Inferior parietal cortex (tissue), 1 donor: ENCODE measurements around the gene DCLRE1C.
"Not testable (repeated sequence)": the region's sequence is repeated elsewhere in the genome, so short reads cannot be mapped to it uniquely, and the experiment has no call there.

Experiments used
- DNase-seq: peaks from one replicate; pipeline ENCODE4 v3.0.0-alpha.2; 2016; ENCODE audit errors: extremely low spot score

DCLRE1C gene

DNA sequence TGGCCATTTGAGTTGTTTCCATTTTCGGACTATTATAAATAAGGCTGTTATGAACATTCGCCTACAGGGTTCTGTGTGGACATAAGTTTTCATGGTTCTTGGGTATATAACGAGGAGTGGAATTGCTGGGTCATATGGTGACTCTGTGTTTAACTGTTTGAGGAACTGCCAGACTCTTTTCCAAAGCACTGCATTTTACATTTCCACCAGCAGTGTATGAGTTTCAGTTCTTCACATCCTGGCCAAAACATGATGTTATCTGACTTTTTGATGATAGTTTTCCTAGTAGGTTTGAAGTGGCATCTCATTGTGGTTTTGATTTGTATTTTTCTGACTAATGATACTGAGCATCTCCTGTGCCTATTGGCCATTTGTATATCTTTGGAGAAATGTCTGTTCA is 69.8 kb downstream of the DCLRE1C start:
- DNase-seq, result no peak

DNA sequence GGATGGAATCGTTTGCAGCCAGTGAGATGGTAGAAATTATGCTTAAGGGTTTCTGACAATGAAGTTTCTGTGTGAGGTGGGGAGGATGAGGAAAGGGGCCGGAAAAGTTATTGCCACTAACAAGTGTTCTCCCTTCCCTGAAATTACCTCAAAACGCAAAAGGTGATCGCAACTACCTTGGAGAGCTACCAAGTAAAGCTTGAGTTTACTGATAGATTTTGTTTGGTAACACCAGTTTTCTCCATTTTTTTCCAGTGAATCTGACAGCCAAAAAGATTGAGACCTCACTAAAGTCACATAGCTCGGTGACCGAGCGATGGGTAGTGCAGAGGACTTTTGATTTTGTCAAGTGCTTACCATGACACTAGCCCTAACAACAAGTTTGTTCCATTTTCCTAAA is 73.7 kb downstream of the DCLRE1C start:
- no peak for DNase-seq

DNA sequence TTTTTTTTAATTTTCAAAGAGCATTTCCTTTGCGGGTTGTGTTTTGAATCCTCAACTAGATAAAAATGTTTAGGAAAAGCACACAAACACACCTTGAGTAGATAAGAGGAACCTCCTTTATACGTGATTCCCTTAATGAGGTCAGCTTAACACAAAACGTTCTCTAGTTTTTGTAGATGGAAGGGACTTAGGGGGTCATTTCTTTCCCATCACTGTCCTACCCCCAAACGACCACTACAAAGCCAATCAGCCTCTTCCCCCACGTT is 74.0 kb downstream of the DCLRE1C start:
- no peak for DNase-seq

DNA sequence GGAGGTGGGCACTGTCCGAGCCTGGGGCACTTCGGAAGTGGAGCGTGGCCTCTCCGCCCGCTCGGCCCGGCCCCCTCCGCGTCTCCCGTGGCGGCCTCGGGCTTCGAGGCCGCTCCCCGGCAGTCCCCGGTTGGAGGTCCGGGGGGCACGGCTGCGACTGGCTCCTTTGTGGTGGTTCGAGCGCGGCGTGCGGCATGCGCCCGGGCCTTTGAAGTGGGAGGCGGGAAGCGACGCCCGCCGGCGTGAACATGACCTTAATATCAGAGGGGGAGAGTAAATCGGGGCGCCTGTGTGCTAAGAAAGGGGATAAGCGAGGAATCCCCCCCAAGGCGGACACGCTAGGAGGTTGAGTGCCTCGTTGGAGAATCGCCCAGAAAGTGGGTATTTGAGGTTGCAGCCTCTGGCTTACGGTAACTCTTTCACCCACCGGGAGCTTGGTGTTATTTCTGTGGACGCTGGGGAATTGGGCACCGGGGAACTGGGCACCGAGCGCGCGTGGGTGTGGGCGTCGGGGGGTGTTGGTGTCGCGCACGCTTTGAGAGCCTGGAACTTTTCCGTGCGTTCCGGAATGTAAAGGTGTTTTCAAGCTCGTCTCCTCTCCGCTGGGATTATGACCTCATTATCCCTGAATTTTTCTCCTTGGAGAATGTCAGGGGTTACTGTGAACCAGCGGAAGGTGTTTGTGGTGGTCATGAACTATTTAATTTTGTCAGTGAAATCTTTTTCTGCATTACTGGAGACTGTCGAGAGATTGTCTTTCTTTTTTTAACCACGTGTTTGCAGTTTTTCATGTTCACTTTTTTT is 74.6 kb downstream of the DCLRE1C start:
- no peak for DNase-seq

DNA sequence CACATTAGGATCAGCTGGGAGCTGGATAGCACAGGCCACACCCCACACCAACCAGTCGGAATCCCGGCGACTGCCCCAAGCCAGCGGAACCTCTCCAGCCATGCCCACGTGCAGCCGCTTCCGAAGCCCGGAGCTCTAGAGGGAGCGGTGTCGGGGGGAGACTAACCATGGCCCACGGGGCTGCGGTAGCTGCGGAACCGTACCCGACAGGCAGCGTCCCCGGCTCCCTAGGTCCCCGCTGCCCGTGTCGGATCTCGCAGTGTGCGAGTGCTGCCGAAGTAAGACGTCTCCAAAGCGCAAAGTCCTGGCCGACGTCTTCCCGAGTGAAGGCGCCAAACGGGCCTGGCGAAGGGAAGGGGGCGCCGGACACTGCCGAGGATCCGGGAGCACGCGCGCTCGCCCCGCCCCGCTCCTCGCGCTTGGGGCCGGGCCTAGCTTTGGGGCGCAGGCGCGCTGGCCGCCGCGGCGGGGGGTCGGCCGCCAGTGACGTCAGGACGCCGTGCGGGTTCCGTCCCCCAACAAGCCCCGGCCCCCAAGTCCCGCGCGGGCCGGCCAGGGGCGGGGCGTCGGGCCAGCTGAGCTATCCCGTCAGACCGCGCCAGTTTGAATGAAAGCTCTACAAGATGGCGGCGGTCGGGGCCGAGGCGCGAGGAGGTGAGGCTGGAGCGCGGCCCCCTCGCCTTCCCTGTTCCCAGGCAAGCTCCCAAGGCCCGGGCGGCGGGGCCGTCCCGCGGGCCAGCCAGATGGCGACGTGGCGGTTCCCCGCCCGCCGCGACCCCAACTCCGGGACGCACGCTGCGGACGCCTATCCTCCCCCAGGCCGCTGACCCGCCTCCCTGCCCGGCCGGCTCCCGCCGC is 75.4 kb downstream of the DCLRE1C start, which contains the start of gene SUV39H2:
Gene SUV39H2 (plus strand): TSS at position 601 of the 858 bp plus-strand sequence. CDS start 23 bp downstream, at position 624.
- peak; percentile 91 for DNase-seq

GRCh38 chr10:14876764-14877163 is 77.1 kb downstream of the DCLRE1C start:
- DNase-seq, result no peak

GRCh38 chr10:14875941-14876340 is 78.0 kb downstream of the DCLRE1C start:
- no peak for DNase-seq

GRCh38 chr10:14873090-14873760 is 80.7 kb downstream of the DCLRE1C start:
- no peak for DNase-seq

DNA sequence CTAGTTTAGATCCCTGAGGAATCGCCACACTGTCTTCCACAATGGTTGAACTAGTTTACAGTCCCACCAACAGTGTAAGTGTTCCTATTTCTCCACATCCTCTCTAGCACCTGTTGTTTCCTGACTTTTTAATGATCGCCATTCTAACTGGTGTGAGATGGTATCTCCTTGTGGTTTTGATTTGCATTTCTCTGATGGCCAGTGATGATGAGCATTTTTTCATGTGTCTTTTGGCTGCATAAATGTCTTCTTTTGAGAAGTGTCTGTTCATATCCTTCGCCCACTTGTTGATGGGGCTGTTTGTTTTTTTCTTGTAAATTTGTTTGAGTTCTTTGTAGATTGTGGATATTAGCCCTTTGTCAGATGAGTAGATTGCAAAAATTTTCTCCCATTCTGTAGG is 89.0 kb downstream of the DCLRE1C start:
- DNase-seq, result not testable (repeated sequence)

DNA sequence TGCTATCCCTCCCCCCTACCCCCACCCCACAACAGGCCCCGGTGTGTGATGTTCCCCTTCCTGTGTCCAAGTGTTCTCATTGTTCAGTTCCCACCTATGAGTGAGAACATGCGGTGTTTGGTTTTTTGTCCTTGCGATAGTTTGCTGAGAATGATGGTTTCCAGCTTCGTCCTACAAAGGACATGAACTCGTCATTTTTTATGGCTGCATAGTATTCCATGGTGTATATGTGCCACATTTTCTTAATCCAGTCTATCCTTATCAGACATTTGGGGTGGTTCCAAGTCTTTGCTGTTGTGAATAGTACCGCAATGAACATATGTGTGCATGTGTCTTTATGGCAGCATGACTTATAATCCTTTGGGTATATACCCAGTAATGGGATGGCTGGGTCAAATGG is 89.4 kb downstream of the DCLRE1C start:
- not testable (repeated sequence) for DNase-seq

DNA sequence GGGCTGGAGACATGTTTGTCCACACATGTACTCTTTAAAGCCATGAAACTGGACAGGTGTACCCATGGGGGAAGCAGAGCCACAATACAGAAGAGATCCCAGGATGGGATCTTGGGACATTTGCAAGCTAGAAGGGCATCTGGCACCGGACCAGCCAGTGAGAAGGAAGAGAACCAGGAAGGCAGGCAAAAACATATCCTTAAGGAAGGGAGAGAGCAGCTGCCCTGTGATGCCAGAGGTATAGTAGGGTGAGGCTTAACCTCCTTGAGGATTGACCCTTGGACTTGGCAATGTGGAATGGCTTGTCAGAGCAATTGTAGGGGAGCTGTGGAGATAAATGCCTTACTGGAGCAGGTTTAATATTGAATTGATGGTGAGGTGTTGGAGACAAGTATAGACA is 93.1 kb downstream of the DCLRE1C start:
- no peak for DNase-seq

GRCh38 chr10:14859775-14860174 is 94.1 kb downstream of the DCLRE1C start:
- no peak for DNase-seq

GRCh38 chr10:14859043-14859442 is 94.9 kb downstream of the DCLRE1C start:
- no peak for DNase-seq

DNA sequence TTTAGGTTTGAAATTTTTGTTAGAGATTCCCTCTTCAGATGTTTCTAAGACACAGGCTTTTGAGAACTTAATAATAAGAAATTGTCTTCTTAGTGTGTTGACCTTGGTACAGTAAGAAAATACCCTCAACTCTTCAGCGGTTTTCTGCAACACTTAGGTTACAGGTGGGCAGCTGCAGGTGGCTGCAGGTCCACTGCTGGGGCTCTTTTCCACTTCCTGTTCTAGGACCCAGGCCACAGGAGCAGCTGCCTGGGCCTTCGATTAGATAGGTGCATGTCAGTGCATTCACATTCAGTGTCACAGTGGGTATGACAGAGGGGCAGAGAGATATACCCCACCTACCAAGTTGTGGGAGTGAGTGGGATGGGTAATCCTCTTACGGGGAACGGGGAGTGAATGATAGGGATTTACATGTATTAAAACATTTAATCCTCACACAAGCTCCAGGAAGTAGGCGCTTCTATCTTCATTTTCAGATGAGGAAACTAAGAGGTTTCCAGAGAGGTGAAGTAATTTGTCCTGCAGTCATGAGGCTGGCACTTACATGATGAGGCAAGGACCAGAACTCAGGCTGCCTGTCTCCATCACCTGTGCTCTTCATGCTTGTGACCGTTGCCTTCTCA is 95.4 kb downstream of the DCLRE1C start:
- no peak for DNase-seq

GRCh38 chr10:14855453-14855852 is 98.4 kb downstream of the DCLRE1C start:
- no peak for DNase-seq

- DNase-seq, result no peak
These were observed 101.7 kb downstream of the DCLRE1C start for GRCh38 chr10:14852236-14852635.
